Neural cell (in vitro differentiated cells): ENCODE results near the gene NANOS1.

Experiments
- CTCF ChIP-seq: fragments of 450-650 bp; IDR thresholded peaks from 2 replicates; pipeline ENCODE4 v1.5.1; 2014; ENCODE audit warnings: antibody characterized with exemption, mild to moderate bottlenecking, moderate library complexity; ENCODE audit not compliant: poor library complexity, severe bottlenecking
- EP300 ChIP-seq: fragments of 450-650 bp; conservative IDR thresholded peaks from 2 replicates; pipeline ENCODE4 v1.6.1; 2014; ENCODE audit warnings: antibody characterized with exemption, mild to moderate bottlenecking, moderate library complexity; ENCODE audit not compliant: poor library complexity, severe bottlenecking
- EZH2 ChIP-seq: fragments of 200-600, 300-800 bp; shearing (Covaris generic), sonication (generic); IDR thresholded peaks from 2 replicates; pipeline ENCODE4 v1.6.1; 2014; ENCODE audit warnings: antibody characterized with exemption, low read length, borderline replicate concordance, mild to moderate bottlenecking; ENCODE audit not compliant: insufficient read depth, poor library complexity, severe bottlenecking
- MXI1 ChIP-seq: fragments of 450-650 bp; conservative IDR thresholded peaks from 2 replicates; pipeline ENCODE4 v1.6.1; 2014; ENCODE audit warnings: antibody characterized with exemption, mild to moderate bottlenecking; ENCODE audit not compliant: poor library complexity, severe bottlenecking
- POLR2AphosphoS5 ChIP-seq: IDR thresholded peaks from 2 replicates; pipeline ENCODE4 v1.6.1; 2012
- RAD21 ChIP-seq: fragments of 450-650 bp; conservative IDR thresholded peaks from 2 replicates; pipeline ENCODE4 v1.6.1; 2014; ENCODE audit warnings: antibody characterized with exemption, mild to moderate bottlenecking, moderate library complexity
- REST ChIP-seq: IDR thresholded peaks from 2 replicates; pipeline ENCODE4 v1.6.1; 2012; ENCODE audit warnings: borderline replicate concordance
- SMC3 ChIP-seq: fragments of 450-650 bp; conservative IDR thresholded peaks from 2 replicates; pipeline ENCODE4 v1.6.1; 2014; ENCODE audit warnings: antibody characterized with exemption, mild to moderate bottlenecking, moderate library complexity; ENCODE audit not compliant: poor library complexity
- TAF1 ChIP-seq: IDR thresholded peaks from 2 replicates; pipeline ENCODE4 v1.6.1; 2012; ENCODE audit warnings: low read depth

- TF ChIP-seq EZH2 (no peak), CTCF (no peak), MXI1 (no peak), TAF1 (no peak), POLR2AphosphoS5 (no peak), EP300 (no peak), RAD21 (no peak), SMC3 (no peak), REST (no peak)
These were observed 36.3 kb upstream of the NANOS1 start for GRCh38 chr10:118993214-118993613.
